WTC11 (cell line): ENCODE data around the gene SENP1. TPM values are rescaled to one million over a fixed set of nuclear protein-coding genes. Genes with fewer than 3 reads are reported as not detected.

ENCODE experiments used
- ATAC-seq: fragments of 200-7000 bp; cut with Tn5 transposase; 2 replicates; pipeline ENCODE4 v1.10.0; 2021; ENCODE audit warnings: mild to moderate bottlenecking, moderate library complexity
- CTCF ChIA-PET: fragments of 300-600 bp; sonication (Branson Sonifier 250); formaldehyde crosslinking; loops from one replicate; lab custom pipeline; 2021; ENCODE audit warnings: antibody characterized with exemption; lab: Charles Lee
- POLR2A ChIA-PET: fragments of 350-600 bp; sonication (Branson Sonifier 250); formaldehyde crosslinking; loops from one replicate; lab custom pipeline; 2021; ENCODE audit warnings: antibody characterized with exemption; lab: Charles Lee
- DNase-seq: peaks from one replicate; pipeline ENCODE4 v3.0.0; 2021; ENCODE audit warnings: low spot score
- H3K27ac Mint-ChIP-seq: 2 replicates; pipeline ENCODE4 v1.8.0; 2021; ENCODE audit warnings: mixed read lengths
- H3K27me3 Mint-ChIP-seq: 2 replicates; pipeline ENCODE4 v1.8.0; 2021; ENCODE audit warnings: low read depth, mild to moderate bottlenecking, moderate library complexity, mixed read lengths
- H3K36me3 Mint-ChIP-seq: 2 replicates; pipeline ENCODE4 v1.8.0; 2021; ENCODE audit warnings: mixed read lengths
- H3K4me1 Mint-ChIP-seq: 2 replicates; pipeline ENCODE4 v1.8.0; 2022; ENCODE audit warnings: mixed read lengths
- H3K4me3 Mint-ChIP-seq: 2 replicates; pipeline ENCODE4 v1.8.0; 2021; ENCODE audit warnings: mild to moderate bottlenecking, moderate library complexity, mixed read lengths
- H3K9me3 Mint-ChIP-seq: 2 replicates; pipeline ENCODE4 v1.8.0; 2021; ENCODE audit warnings: mixed read lengths
- AR ChIP-seq: fragments of 250-450 bp; sonication (Bioruptor Pico); IDR thresholded peaks from 2 replicates; pipeline ENCODE4 v1.9.0; 2021; ENCODE audit warnings: mild to moderate bottlenecking
- ATF3 ChIP-seq: sonication (generic); formaldehyde crosslinking; conservative IDR thresholded peaks from 2 replicates; pipeline ENCODE4 v1.8.1; 2022; ENCODE audit warnings: mild to moderate bottlenecking, missing genetic modification reagents
- FOXJ3 ChIP-seq: sonication (generic); formaldehyde crosslinking; IDR thresholded peaks from 2 replicates; pipeline ENCODE4 v1.9.0; 2021; ENCODE audit warnings: missing genetic modification reagents, mild to moderate bottlenecking, borderline replicate concordance
- FOXK1 ChIP-seq: sonication (generic); formaldehyde crosslinking; IDR thresholded peaks from 2 replicates; pipeline ENCODE4 v1.8.0; 2022; ENCODE audit warnings: mild to moderate bottlenecking, moderate library complexity, missing genetic modification reagents
- GABPB1 ChIP-seq: sonication (generic); formaldehyde crosslinking; IDR thresholded peaks from 2 replicates; pipeline ENCODE4 v1.8.1; 2023; ENCODE audit warnings: mild to moderate bottlenecking, missing genetic modification reagents
- GRHL2 ChIP-seq: fragments of 250-450 bp; sonication (Bioruptor Pico); IDR thresholded peaks from 2 replicates; pipeline ENCODE4 v1.8.0; 2022; ENCODE audit warnings: mild to moderate bottlenecking, moderate library complexity; ENCODE audit not compliant: insufficient replicate concordance, severe bottlenecking
- GTF2I ChIP-seq: fragments of 250-450 bp; sonication (Bioruptor Pico); conservative IDR thresholded peaks from 2 replicates; pipeline ENCODE4 v1.4.0; 2021; ENCODE audit warnings: mild to moderate bottlenecking
- IRF2 ChIP-seq: sonication (generic); formaldehyde crosslinking; IDR thresholded peaks from 2 replicates; pipeline ENCODE4 v1.8.0; 2022; ENCODE audit warnings: low read depth, missing genetic modification reagents, borderline replicate concordance
- MLX ChIP-seq: sonication (generic); formaldehyde crosslinking; IDR thresholded peaks from 2 replicates; pipeline ENCODE4 v1.8.1; 2023; ENCODE audit warnings: mild to moderate bottlenecking, missing genetic modification reagents, moderate library complexity
- NFE2L1 ChIP-seq: sonication (generic); formaldehyde crosslinking; IDR thresholded peaks from 2 replicates; pipeline ENCODE4 v1.8.1; 2023; ENCODE audit warnings: missing genetic modification reagents
- NFYB ChIP-seq: sonication (generic); formaldehyde crosslinking; conservative IDR thresholded peaks from 2 replicates; pipeline ENCODE4 v1.8.0; 2022; ENCODE audit warnings: low read depth, missing genetic modification reagents
- NR2C2 ChIP-seq: sonication (generic); formaldehyde crosslinking; IDR thresholded peaks from 2 replicates; pipeline ENCODE4 v1.8.0; 2022; ENCODE audit warnings: mild to moderate bottlenecking, missing genetic modification reagents
- SMAD4 ChIP-seq: sonication (generic); formaldehyde crosslinking; IDR thresholded peaks from 2 replicates; pipeline ENCODE4 v1.8.0; 2022; ENCODE audit warnings: mild to moderate bottlenecking, missing genetic modification reagents
- SP1 ChIP-seq: sonication (generic); formaldehyde crosslinking; conservative IDR thresholded peaks from 2 replicates; pipeline ENCODE4 v1.8.1; 2022; ENCODE audit warnings: missing genetic modification reagents
- STAT6 ChIP-seq: sonication (generic); formaldehyde crosslinking; conservative IDR thresholded peaks from 2 replicates; pipeline ENCODE4 v1.8.1; 2023; ENCODE audit warnings: mild to moderate bottlenecking, low read depth, missing genetic modification reagents, moderate library complexity
- TCF7 ChIP-seq: sonication (generic); formaldehyde crosslinking; IDR thresholded peaks from 2 replicates; pipeline ENCODE4 v1.8.0; 2022; ENCODE audit warnings: mild to moderate bottlenecking, low read depth, missing genetic modification reagents, moderate library complexity
- TP53 ChIP-seq: sonication (generic); formaldehyde crosslinking; IDR thresholded peaks from 2 replicates; pipeline ENCODE4 v1.8.1; 2023; ENCODE audit warnings: mild to moderate bottlenecking, missing genetic modification reagents
- USF2 ChIP-seq: sonication (generic); formaldehyde crosslinking; IDR thresholded peaks from 2 replicates; pipeline ENCODE4 v1.8.1; 2023; ENCODE audit warnings: mild to moderate bottlenecking, missing genetic modification reagents, moderate library complexity
- ZNF232 ChIP-seq: sonication (generic); formaldehyde crosslinking; IDR thresholded peaks from 2 replicates; pipeline ENCODE4 v1.8.0; 2022; ENCODE audit warnings: mild to moderate bottlenecking, missing genetic modification reagents
- ZNF281 ChIP-seq: sonication (generic); formaldehyde crosslinking; IDR thresholded peaks from 2 replicates; pipeline ENCODE4 v1.8.0; 2023; ENCODE audit warnings: mild to moderate bottlenecking, missing genetic modification reagents
- ZNF425 ChIP-seq: fragments of 250-450 bp; sonication (Bioruptor Pico); conservative IDR thresholded peaks from 2 replicates; pipeline ENCODE4 v1.9.0; 2021; ENCODE audit warnings: mild to moderate bottlenecking
- ZNF671 ChIP-seq: fragments of 250-450 bp; sonication (Bioruptor Pico); IDR thresholded peaks from 2 replicates; pipeline ENCODE4 v1.8.0; 2021; ENCODE audit warnings: mild to moderate bottlenecking
- total RNA-seq: library from RNA; stranded (reverse); gene quantifications from 3 replicates; pipeline ENCODE4 v1.2.3, GENCODE V29; 2021

SENP1 gene
- total RNA-seq, 1 experiment from 2014 or later, result 20.4 TPM

GRCh38 chr12:48022676-48023385 lies 83.0 kb downstream of the SENP1 start:
- no peak for TF ChIP-seq GRHL2 (CRISPR knock-in tag)
- TF ChIP-seq IRF2 (CRISPR knock-in tag), result no peak
- no peak for TF ChIP-seq SP1 (CRISPR knock-in tag)
- TF ChIP-seq STAT6 (CRISPR knock-in tag), result no peak
- no peak for TF ChIP-seq FOXJ3
- no peak for TF ChIP-seq SMAD4 (CRISPR knock-in tag)
- no peaks in the 10 kb centered on the region for H3K9me3 Mint-ChIP-seq
- POLR2A ChIA-PET, result no interaction called here
- H3K27ac Mint-ChIP-seq, result no peak overlapping the region
- CTCF ChIA-PET, result interaction anchor here (0.7 to 2.8 kb wide), 11 partner anchors 8 to 184 kb away, joined by 3 to 12 read pairs (median 4); partner anchors contain the start of genes TMEM106C and VDR
- ATAC-seq (no peak), DNase-seq (no peak)
- H3K4me1 Mint-ChIP-seq, result peaks cover 21% of the 10 kb centered on the region
- H3K4me3 Mint-ChIP-seq, result peak overlapping the region; percentile 33; the same call in 1 of the 2 replicates
- no peaks in the 10 kb centered on the region for H3K36me3 Mint-ChIP-seq
- peaks cover 100% of the 10 kb centered on the region for H3K27me3 Mint-ChIP-seq

- Mint-ChIP-seq H3K4me1 (peaks cover 21% of the 10 kb centered on the region), H3K9me3 (no peaks in the 10 kb centered on the region)
- TF ChIP-seq GTF2I (CRISPR knock-in tag), result no peak
- TF ChIP-seq ATF3, result no peak
- no peak for TF ChIP-seq TP53 (CRISPR knock-in tag)
- no peak for TF ChIP-seq ZNF425 (CRISPR knock-in tag)
- no peak for TF ChIP-seq ZNF232 (CRISPR knock-in tag)
- no peak for TF ChIP-seq FOXK1 (CRISPR knock-in tag)
- TF ChIP-seq AR (CRISPR knock-in tag), result no peak
- no peak for TF ChIP-seq TCF7 (CRISPR knock-in tag)
- no peak for TF ChIP-seq GRHL2 (CRISPR knock-in tag)
- no peak for TF ChIP-seq MLX
- TF ChIP-seq NFYB (CRISPR knock-in tag), result no peak
- no peak for TF ChIP-seq GABPB1 (CRISPR knock-in tag)
- TF ChIP-seq ZNF671 (CRISPR knock-in tag), result no peak
- TF ChIP-seq FOXJ3, result no peak
- TF ChIP-seq USF2 (CRISPR knock-in tag), result no peak
- no peak for TF ChIP-seq NR2C2
- TF ChIP-seq NFE2L1 (CRISPR knock-in tag), result no peak
- no peak for TF ChIP-seq ZNF281 (CRISPR knock-in tag)
Measured at GRCh38 chr12:48022180-48022521, 83.7 kb downstream of the SENP1 start.

More at GRCh38 chr12:48022180-48022521, 83.7 kb downstream of the SENP1 start:
- H3K4me3 Mint-ChIP-seq, result no peak overlapping the region
- ChIA-PET CTCF (interaction anchor here (0.9 to 2.8 kb wide), 9 partner anchors 9 to 184 kb away, joined by 3 to 12 read pairs (median 4); partner anchors contain the start of gene TMEM106C), POLR2A (no interaction called here)
- H3K36me3 Mint-ChIP-seq, result no peaks in the 10 kb centered on the region
- ATAC-seq (no peak), DNase-seq (no peak)
- no peak overlapping the region for H3K27ac Mint-ChIP-seq
- H3K27me3 Mint-ChIP-seq, result peaks cover 100% of the 10 kb centered on the region
